ENCODE measurements around the gene LRFN2. TPM values are rescaled to one million over a fixed set of nuclear protein-coding genes. Genes with fewer than 3 reads are reported as not detected.

LRFN2 gene
- total RNA-seq, 1 experiment from 2014 or later, result not detected

GRCh38 chr6:40597301-40597700 is 10.1 kb upstream of the LRFN2 start:
- ChIA-PET POLR2A (ENCODE audit: unreplicated experiment) (no interaction called here), CTCF (no interaction called here)
- Histone ChIP-seq H3K9ac (ENCODE audit: low read length) (no peak overlapping the region), H4K20me1 (ENCODE audit: low read length) (no peaks in the 10 kb centered on the region), H3K4me2 (ENCODE audit: low read length) (no peak overlapping the region), H3K36me3 (ENCODE audit: low read depth, low read length) (no peaks in the 10 kb centered on the region), H3F3A (ENCODE audit: low read length, unreplicated experiment) (no peaks in the 10 kb centered on the region), H3K4me1 (ENCODE audit: insufficient read depth, low read length) (no peaks in the 10 kb centered on the region), H3K9me3 (ENCODE audit: low read length) (no peaks in the 10 kb centered on the region), H3K79me2 (ENCODE audit: low read length) (no peaks in the 10 kb centered on the region), H2AFZ (ENCODE audit: low read length) (no peak overlapping the region), H3K9me2 (replicated peaks; ENCODE audit: low read length) (no peaks in the 10 kb centered on the region), H3K27me3 (ENCODE audit: low read length) (peaks cover 16% of the 10 kb centered on the region; the same call in 1 of the 2 replicates), H3K27ac (ENCODE audit: low read length) (no peak overlapping the region), H3K4me3 (ENCODE audit: low read length) (no peak overlapping the region)
- intact Hi-C loops (cut with micrococcal nuclease), result no loop called here
- DNase-seq (no peak), ATAC-seq (no peak)
- no TSS peak for BruUV-seq (replicated peaks)
- TF ChIP-seq EZH2phosphoT487 (IDR thresholded peaks at IDR 0.05; ENCODE audit: borderline replicate concordance, low read length), result no peak
- TF ChIP-seq, protein P1, sequence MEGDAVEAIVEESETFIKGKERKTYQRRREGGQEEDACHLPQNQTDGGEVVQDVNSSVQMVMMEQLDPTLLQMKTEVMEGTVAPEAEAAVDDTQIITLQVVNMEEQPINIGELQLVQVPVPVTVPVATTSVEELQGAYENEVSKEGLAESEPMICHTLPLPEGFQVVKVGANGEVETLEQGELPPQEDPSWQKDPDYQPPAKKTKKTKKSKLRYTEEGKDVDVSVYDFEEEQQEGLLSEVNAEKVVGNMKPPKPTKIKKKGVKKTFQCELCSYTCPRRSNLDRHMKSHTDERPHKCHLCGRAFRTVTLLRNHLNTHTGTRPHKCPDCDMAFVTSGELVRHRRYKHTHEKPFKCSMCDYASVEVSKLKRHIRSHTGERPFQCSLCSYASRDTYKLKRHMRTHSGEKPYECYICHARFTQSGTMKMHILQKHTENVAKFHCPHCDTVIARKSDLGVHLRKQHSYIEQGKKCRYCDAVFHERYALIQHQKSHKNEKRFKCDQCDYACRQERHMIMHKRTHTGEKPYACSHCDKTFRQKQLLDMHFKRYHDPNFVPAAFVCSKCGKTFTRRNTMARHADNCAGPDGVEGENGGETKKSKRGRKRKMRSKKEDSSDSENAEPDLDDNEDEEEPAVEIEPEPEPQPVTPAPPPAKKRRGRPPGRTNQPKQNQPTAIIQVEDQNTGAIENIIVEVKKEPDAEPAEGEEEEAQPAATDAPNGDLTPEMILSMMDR (conservative IDR thresholded peaks at IDR 0.05; ENCODE audit: low read depth, low read length), result no peak
- TF ChIP-seq EZH2 (IDR thresholded peaks at IDR 0.05; ENCODE audit: low read length, unreplicated experiment), result no peak

DNA sequence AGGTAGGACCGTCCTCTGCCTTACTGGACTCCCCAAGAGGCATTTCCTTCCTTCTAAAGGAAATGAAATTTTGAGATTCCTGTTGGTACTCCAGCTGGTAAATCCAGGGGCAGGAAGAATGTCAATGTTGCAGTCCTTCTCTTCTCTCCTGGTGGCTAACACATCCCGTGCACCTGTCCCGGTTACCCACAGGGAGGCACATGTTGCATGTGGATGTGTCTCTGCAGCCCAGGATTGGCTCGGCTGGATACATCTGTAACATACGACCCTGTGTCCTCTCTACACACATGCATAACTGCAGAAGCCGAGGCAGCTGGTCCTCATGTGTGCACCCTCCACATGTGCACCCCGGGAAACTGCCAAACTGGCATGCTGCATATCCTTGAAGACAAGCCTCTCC is 1.3 kb upstream of the LRFN2 start:
- Histone ChIP-seq H2AFZ (ENCODE audit: low read length) (no peak overlapping the region), H3K4me1 (ENCODE audit: insufficient read depth, low read length) (no peaks in the 10 kb centered on the region), H3K36me3 (ENCODE audit: low read depth, low read length) (no peaks in the 10 kb centered on the region), H3K79me2 (ENCODE audit: low read length) (no peaks in the 10 kb centered on the region), H3K9me3 (ENCODE audit: low read length) (no peaks in the 10 kb centered on the region), H3K4me2 (ENCODE audit: low read length) (no peak overlapping the region), H3K27ac (ENCODE audit: low read length) (no peak overlapping the region), H3K9ac (ENCODE audit: low read length) (no peak overlapping the region), H3K9me2 (replicated peaks; ENCODE audit: low read length) (no peaks in the 10 kb centered on the region), H3K4me3 (ENCODE audit: low read length) (no peak overlapping the region), H4K20me1 (ENCODE audit: low read length) (no peaks in the 10 kb centered on the region), H3K27me3 (ENCODE audit: low read length) (peaks cover 26% of the 10 kb centered on the region; the same call in 1 of the 2 replicates), H3F3A (ENCODE audit: low read length, unreplicated experiment) (no peaks in the 10 kb centered on the region)
- intact Hi-C loops (cut with micrococcal nuclease), result no loop called here
- DNase-seq (no peak), ATAC-seq (no peak)
- ChIA-PET POLR2A (ENCODE audit: unreplicated experiment) (no interaction called here), CTCF (no interaction called here)
- BruUV-seq (replicated peaks), result no TSS peak
- TF ChIP-seq EZH2phosphoT487 (IDR thresholded peaks at IDR 0.05; ENCODE audit: borderline replicate concordance, low read length) (no peak), EZH2 (IDR thresholded peaks at IDR 0.05; ENCODE audit: low read length, unreplicated experiment) (no peak)
- TF ChIP-seq, protein P1 (conservative IDR thresholded peaks at IDR 0.05; ENCODE audit: low read depth, low read length), result no peak

DNA sequence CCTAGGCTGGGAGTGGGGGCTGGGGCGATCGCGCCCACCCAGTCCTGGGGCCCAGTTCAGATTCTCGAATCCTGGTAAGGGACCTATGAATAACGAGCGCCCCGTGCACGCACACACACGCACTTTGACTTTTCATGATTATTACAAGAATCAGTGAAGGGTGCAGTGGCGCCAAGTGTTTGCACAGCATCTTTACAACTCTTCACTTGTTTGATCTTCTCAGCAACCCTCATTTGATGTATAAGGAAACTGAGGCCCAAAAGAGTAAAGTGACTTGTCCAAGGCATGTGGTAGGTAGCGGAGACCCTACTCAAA is 863 bp upstream of the LRFN2 start:
- ChIA-PET CTCF (no interaction called here), POLR2A (ENCODE audit: unreplicated experiment) (no interaction called here)
- ATAC-seq (no peak), DNase-seq (no peak)
- BruUV-seq (replicated peaks), result no TSS peak
- Histone ChIP-seq H3K4me1 (ENCODE audit: insufficient read depth, low read length) (no peaks in the 10 kb centered on the region), H3K79me2 (ENCODE audit: low read length) (no peaks in the 10 kb centered on the region), H3K9ac (ENCODE audit: low read length) (no peak overlapping the region), H3K4me2 (ENCODE audit: low read length) (peak overlapping the region; percentile 71), H3K27me3 (ENCODE audit: low read length) (peaks cover 26% of the 10 kb centered on the region; the same call in 1 of the 2 replicates), H3K27ac (ENCODE audit: low read length) (no peak overlapping the region), H3K36me3 (ENCODE audit: low read depth, low read length) (no peaks in the 10 kb centered on the region), H3F3A (ENCODE audit: low read length, unreplicated experiment) (no peaks in the 10 kb centered on the region), H3K9me2 (replicated peaks; ENCODE audit: low read length) (no peaks in the 10 kb centered on the region), H3K4me3 (ENCODE audit: low read length) (no peak overlapping the region; the same call in 1 of the 2 replicates), H4K20me1 (ENCODE audit: low read length) (no peaks in the 10 kb centered on the region), H2AFZ (ENCODE audit: low read length) (no peak overlapping the region), H3K9me3 (ENCODE audit: low read length) (no peaks in the 10 kb centered on the region)
- TF ChIP-seq EZH2 (IDR thresholded peaks at IDR 0.05; ENCODE audit: low read length, unreplicated experiment), result no peak
- TF ChIP-seq, protein P1 (conservative IDR thresholded peaks at IDR 0.05; ENCODE audit: low read depth, low read length), result no peak
- TF ChIP-seq EZH2phosphoT487 (IDR thresholded peaks at IDR 0.05; ENCODE audit: borderline replicate concordance, low read length), result no peak
- intact Hi-C loops (cut with micrococcal nuclease), result no loop called here
